ENCODE measurements around the gene KLHL41. TPM values are rescaled to one million over a fixed set of nuclear protein-coding genes. Genes with fewer than 3 reads are reported as not detected.

The KLHL41 gene
- total and polyA plus RNA-seq, 2 of the 13 experiments (the other 11 are each of a cell fraction or from before 2014, with no cell fraction given) = 0.07 to 0.31 TPM

GRCh38 chr2:169464882-169465281 lies 44.6 kb upstream of the KLHL41 start:
- DNase-seq (ENCODE audit: low spot score) (no peak), FAIRE-seq (no peak), ATAC-seq (peak; percentile 59)
- no peak overlapping the region for H3K4me3 ChIP-seq (replicated peaks in 1 of 3; ENCODE audit: insufficient read depth in 1 of 3, low read depth in 2 of 3, low read length in 3 of 3)
- ChIA-PET CTCF (ENCODE audit: low intra/inter-chr PET ratio, low total read pairs) (no interaction called here), POLR2A (no interaction called here)
- no peak overlapping the region for H3K9ac ChIP-seq (ENCODE audit: insufficient read depth, low read depth, low read length)
- TF ChIP-seq CEBPG (CRISPR knock-in tag; IDR thresholded peaks at IDR 0.05) (no peak), ZNF572 (CRISPR knock-in tag; IDR thresholded peaks at IDR 0.05) (no peak), DNMT3B (CRISPR knock-in tag; conservative IDR thresholded peaks at IDR 0.05) (no peak), TBL1XR1 (IDR thresholded peaks at IDR 0.05; ENCODE audit: borderline replicate concordance, low read length, partially characterized antibody) (no peak)
- in situ Hi-C loops (cut with HindIII; ENCODE audit: extremely low pct_ligation_motif_present, low pct_unique_long_range_greater_than_20kb) = loop anchor here (25.0 kb wide), 1 partner anchor 897 kb away; no protein-coding TSS in a partner anchor
- intact Hi-C loops (cut with micrococcal nuclease; ENCODE audit: unreplicated experiment) = no loop called here
- WGBS (ENCODE audit: low lambda C conversion rate) = 17% methylated on average over 2 of the region's 2 CpGs
- no peak overlapping the region for H3K4me2 ChIP-seq (ENCODE audit: low read depth, low read length)
- H3K9me3 ChIP-seq (ENCODE audit: low read length) = no peaks in the 10 kb centered on the region
- BruUV-seq (replicated peaks) = no TSS peak
- H3K79me2 ChIP-seq (ENCODE audit: insufficient read depth, low read length) = no peaks in the 10 kb centered on the region
- H2AFZ ChIP-seq (ENCODE audit: low read length) = no peak overlapping the region
- no peaks in the 10 kb centered on the region for H3K27me3 ChIP-seq (ENCODE audit: control insufficient read depth in 1 of 2, insufficient read depth in 2 of 2, low read length in 2 of 2)
- no peak overlapping the region for H3K27ac ChIP-seq (ENCODE audit: extremely low read length, insufficient read depth, low read length)
- no peaks in the 10 kb centered on the region for H3K36me3 ChIP-seq (replicated peaks in 1 of 2; ENCODE audit: control insufficient read depth in 1 of 2, insufficient read depth in 2 of 2, low read length in 2 of 2)
- no peaks in the 10 kb centered on the region for H4K20me1 ChIP-seq (ENCODE audit: insufficient read depth, low read length)
- 0 out of 2 replicates have a peak, but pooled peaks cover 4% of the 10 kb centered on the region for H3K4me1 ChIP-seq (ENCODE audit: insufficient read depth, low read length)

GRCh38 chr2:169468841-169469240 lies 40.7 kb upstream of the KLHL41 start:
- H4K20me1 ChIP-seq (ENCODE audit: insufficient read depth, low read length) = no peaks in the 10 kb centered on the region
- intact Hi-C loops (cut with micrococcal nuclease; ENCODE audit: unreplicated experiment) = no loop called here
- ChIA-PET CTCF (ENCODE audit: low intra/inter-chr PET ratio, low total read pairs) (no interaction called here), POLR2A (interaction anchor here (1.3 kb wide), 1 partner anchor 10 kb away, joined by 4 read pairs; the partner anchor contains the start of gene BBS5)
- FAIRE-seq (no peak), ATAC-seq (peak; percentile 54), DNase-seq (ENCODE audit: low spot score) (no peak)
- H3K9me3 ChIP-seq (ENCODE audit: low read length) = no peaks in the 10 kb centered on the region
- no peaks in the 10 kb centered on the region for H3K27me3 ChIP-seq (ENCODE audit: control insufficient read depth in 1 of 2, insufficient read depth in 2 of 2, low read length in 2 of 2)
- H3K4me2 ChIP-seq (ENCODE audit: low read depth, low read length) = no peak overlapping the region; the same call in 1 of the 2 replicates
- 0 out of 2 replicates have a peak, but pooled peaks cover 4% of the 10 kb centered on the region for H3K4me1 ChIP-seq (ENCODE audit: insufficient read depth, low read length)
- in situ Hi-C loops (cut with HindIII; ENCODE audit: extremely low pct_ligation_motif_present, low pct_unique_long_range_greater_than_20kb) = loop anchor here (25.0 kb wide), 1 partner anchor 893 kb away; no protein-coding TSS in a partner anchor
- H3K9ac ChIP-seq (ENCODE audit: insufficient read depth, low read depth, low read length) = no peak overlapping the region
- H3K36me3 ChIP-seq (replicated peaks in 1 of 2; ENCODE audit: control insufficient read depth in 1 of 2, insufficient read depth in 2 of 2, low read length in 2 of 2) = no peaks in the 10 kb centered on the region
- no TSS peak for BruUV-seq (replicated peaks)
- no peak overlapping the region for H3K4me3 ChIP-seq (replicated peaks in 1 of 3; ENCODE audit: insufficient read depth in 1 of 3, low read depth in 2 of 3, low read length in 3 of 3)
- H2AFZ ChIP-seq (ENCODE audit: low read length) = no peak overlapping the region
- H3K79me2 ChIP-seq (ENCODE audit: insufficient read depth, low read length) = no peaks in the 10 kb centered on the region
- H3K27ac ChIP-seq (ENCODE audit: extremely low read length, insufficient read depth, low read length) = no peak overlapping the region
- 100% methylated on average over 1 of the region's 1 CpG for WGBS (ENCODE audit: low lambda C conversion rate)
- TF ChIP-seq ZNF318 (CRISPR knock-in tag; IDR thresholded peaks at IDR 0.05) (no peak), JDP2 (CRISPR knock-in tag; IDR thresholded peaks at IDR 0.05; ENCODE audit: borderline replicate concordance) (no peak), EZH2 (conservative IDR thresholded peaks at IDR 0.05; ENCODE audit: low read depth, low read length) (no peak), SIN3B (IDR thresholded peaks at IDR 0.05; ENCODE audit: low read length) (no peak), MAX (IDR thresholded peaks at IDR 0.05) (no peak), SP5 (CRISPR knock-in tag; IDR thresholded peaks at IDR 0.05; ENCODE audit: borderline replicate concordance, low read depth) (no peak), POGZ (CRISPR knock-in tag; IDR thresholded peaks at IDR 0.05) (no peak)

Data from HepG2 (cell line).